ENCODE data around the gene PGA3.
"Not testable (repeated sequence)": the region's sequence is repeated elsewhere in the genome, so short reads cannot be mapped to it uniquely, and the experiment has no call there.

The PGA3 gene

GRCh38 chr11:61172356-61172755, 31.0 kb upstream of the PGA3 start:
- Histone ChIP-seq H3K27ac (ENCODE audit: low read length) (no peak overlapping the region), H3K4me3 (ENCODE audit: low read depth in 1 of 2, low read length in 2 of 2) (no peak overlapping the region), H3K9me3 (ENCODE audit: control insufficient read depth in 1 of 2, low read length in 2 of 2) (no peaks in the 10 kb centered on the region), H3K4me1 (ENCODE audit: control insufficient read depth in 1 of 2, insufficient read depth in 2 of 2, low read length in 2 of 2) (no peaks in the 10 kb centered on the region), H3K27me3 (ENCODE audit: low read depth, low read length) (no peaks in the 10 kb centered on the region), H3K36me3 (ENCODE audit: control insufficient read depth in 1 of 2, insufficient read depth in 2 of 2, low read length in 2 of 2) (no peaks in the 10 kb centered on the region)

GRCh38 chr11:61172888-61173287, 30.4 kb upstream of the PGA3 start:
- H3K4me3 ChIP-seq (ENCODE audit: low read depth in 1 of 2, low read length in 2 of 2) = no peak overlapping the region
- no peaks in the 10 kb centered on the region for H3K4me1 ChIP-seq (ENCODE audit: control insufficient read depth in 1 of 2, insufficient read depth in 2 of 2, low read length in 2 of 2)
- H3K27me3 ChIP-seq (ENCODE audit: low read depth, low read length) = no peaks in the 10 kb centered on the region
- H3K27ac ChIP-seq (ENCODE audit: low read length) = no peak overlapping the region
- H3K9me3 ChIP-seq (ENCODE audit: control insufficient read depth in 1 of 2, low read length in 2 of 2) = no peaks in the 10 kb centered on the region
- H3K36me3 ChIP-seq (ENCODE audit: control insufficient read depth in 1 of 2, insufficient read depth in 2 of 2, low read length in 2 of 2) = no peaks in the 10 kb centered on the region

- Histone ChIP-seq H3K4me3 (ENCODE audit: low read depth in 1 of 2, low read length in 2 of 2) (no peak overlapping the region), H3K36me3 (ENCODE audit: control insufficient read depth in 1 of 2, insufficient read depth in 2 of 2, low read length in 2 of 2) (no peaks in the 10 kb centered on the region), H3K27ac (ENCODE audit: low read length) (no peak overlapping the region), H3K9me3 (ENCODE audit: control insufficient read depth in 1 of 2, low read length in 2 of 2) (no peaks in the 10 kb centered on the region), H3K27me3 (ENCODE audit: low read depth, low read length) (no peaks in the 10 kb centered on the region), H3K4me1 (ENCODE audit: control insufficient read depth in 1 of 2, insufficient read depth in 2 of 2, low read length in 2 of 2) (no peaks in the 10 kb centered on the region)
Measured at GRCh38 chr11:61173456-61173855, 29.9 kb upstream of the PGA3 start.

- no peaks in the 10 kb centered on the region for H3K4me1 ChIP-seq (ENCODE audit: control insufficient read depth in 1 of 2, insufficient read depth in 2 of 2, low read length in 2 of 2)
Measured at GRCh38 chr11:61174273-61174672, 29.0 kb upstream of the PGA3 start.

GRCh38 chr11:61174949-61175348, 28.4 kb upstream of the PGA3 start:
- H3K4me1 ChIP-seq (ENCODE audit: control insufficient read depth in 1 of 2, insufficient read depth in 2 of 2, low read length in 2 of 2) = no peaks in the 10 kb centered on the region
- no peak overlapping the region for H3K4me3 ChIP-seq (ENCODE audit: low read depth in 1 of 2, low read length in 2 of 2)
- no peak overlapping the region for H3K27ac ChIP-seq (ENCODE audit: low read length)
- no peaks in the 10 kb centered on the region for H3K36me3 ChIP-seq (ENCODE audit: control insufficient read depth in 1 of 2, insufficient read depth in 2 of 2, low read length in 2 of 2)
- H3K27me3 ChIP-seq (ENCODE audit: low read depth, low read length) = no peaks in the 10 kb centered on the region
- no peaks in the 10 kb centered on the region for H3K9me3 ChIP-seq (ENCODE audit: control insufficient read depth in 1 of 2, low read length in 2 of 2)

More at GRCh38 chr11:61174273-61174672, 29.0 kb upstream of the PGA3 start:
- no peak overlapping the region for H3K27ac ChIP-seq (ENCODE audit: low read length)
- no peaks in the 10 kb centered on the region for H3K9me3 ChIP-seq (ENCODE audit: control insufficient read depth in 1 of 2, low read length in 2 of 2)
- H3K27me3 ChIP-seq (ENCODE audit: low read depth, low read length) = no peaks in the 10 kb centered on the region
- H3K4me3 ChIP-seq (ENCODE audit: low read depth in 1 of 2, low read length in 2 of 2) = no peak overlapping the region
- no peaks in the 10 kb centered on the region for H3K36me3 ChIP-seq (ENCODE audit: control insufficient read depth in 1 of 2, insufficient read depth in 2 of 2, low read length in 2 of 2)

GRCh38 chr11:61176446-61176845, 26.9 kb upstream of the PGA3 start:
- no peak overlapping the region for H3K4me3 ChIP-seq (ENCODE audit: low read depth in 1 of 2, low read length in 2 of 2)
- no peaks in the 10 kb centered on the region for H3K27me3 ChIP-seq (ENCODE audit: low read depth, low read length)
- H3K4me1 ChIP-seq (ENCODE audit: control insufficient read depth in 1 of 2, insufficient read depth in 2 of 2, low read length in 2 of 2) = no peaks in the 10 kb centered on the region
- H3K9me3 ChIP-seq (ENCODE audit: control insufficient read depth in 1 of 2, low read length in 2 of 2) = no peaks in the 10 kb centered on the region
- H3K36me3 ChIP-seq (ENCODE audit: control insufficient read depth in 1 of 2, insufficient read depth in 2 of 2, low read length in 2 of 2) = no peaks in the 10 kb centered on the region
- no peak overlapping the region for H3K27ac ChIP-seq (ENCODE audit: low read length)

GRCh38 chr11:61180205-61180604, 23.1 kb upstream of the PGA3 start:
- H3K4me3 ChIP-seq (ENCODE audit: low read depth in 1 of 2, low read length in 2 of 2); H3K36me3 ChIP-seq (ENCODE audit: control insufficient read depth in 1 of 2, insufficient read depth in 2 of 2, low read length in 2 of 2); H3K9me3 ChIP-seq (ENCODE audit: control insufficient read depth in 1 of 2, low read length in 2 of 2); H3K27ac ChIP-seq (ENCODE audit: low read length); H3K27me3 ChIP-seq (ENCODE audit: low read depth, low read length); H3K4me1 ChIP-seq (ENCODE audit: control insufficient read depth in 1 of 2, insufficient read depth in 2 of 2, low read length in 2 of 2): not testable (repeated sequence)

GRCh38 chr11:61181489-61181888, 21.8 kb upstream of the PGA3 start:
- no peaks in the 10 kb centered on the region for H3K27me3 ChIP-seq (ENCODE audit: low read depth, low read length)
- no peaks in the 10 kb centered on the region for H3K36me3 ChIP-seq (ENCODE audit: control insufficient read depth in 1 of 2, insufficient read depth in 2 of 2, low read length in 2 of 2)
- no peaks in the 10 kb centered on the region for H3K9me3 ChIP-seq (ENCODE audit: control insufficient read depth in 1 of 2, low read length in 2 of 2)
- H3K27ac ChIP-seq (ENCODE audit: low read length) = no peak overlapping the region
- no peaks in the 10 kb centered on the region for H3K4me1 ChIP-seq (ENCODE audit: control insufficient read depth in 1 of 2, insufficient read depth in 2 of 2, low read length in 2 of 2)
- H3K4me3 ChIP-seq (ENCODE audit: low read depth in 1 of 2, low read length in 2 of 2) = no peak overlapping the region

GRCh38 chr11:61183645-61184044, 19.7 kb upstream of the PGA3 start:
- H3K9me3 ChIP-seq (ENCODE audit: control insufficient read depth in 1 of 2, low read length in 2 of 2) = no peaks in the 10 kb centered on the region
- no peaks in the 10 kb centered on the region for H3K27me3 ChIP-seq (ENCODE audit: low read depth, low read length)
- H3K4me1 ChIP-seq (ENCODE audit: control insufficient read depth in 1 of 2, insufficient read depth in 2 of 2, low read length in 2 of 2) = no peaks in the 10 kb centered on the region
- H3K4me3 ChIP-seq (ENCODE audit: low read depth in 1 of 2, low read length in 2 of 2) = no peak overlapping the region
- H3K27ac ChIP-seq (ENCODE audit: low read length) = no peak overlapping the region
- no peaks in the 10 kb centered on the region for H3K36me3 ChIP-seq (ENCODE audit: control insufficient read depth in 1 of 2, insufficient read depth in 2 of 2, low read length in 2 of 2)

- H3K27ac ChIP-seq (ENCODE audit: low read length) = no peak overlapping the region
- H3K9me3 ChIP-seq (ENCODE audit: control insufficient read depth in 1 of 2, low read length in 2 of 2) = no peaks in the 10 kb centered on the region
- H3K27me3 ChIP-seq (ENCODE audit: low read depth, low read length) = no peaks in the 10 kb centered on the region
- H3K4me1 ChIP-seq (ENCODE audit: control insufficient read depth in 1 of 2, insufficient read depth in 2 of 2, low read length in 2 of 2) = no peaks in the 10 kb centered on the region
- no peaks in the 10 kb centered on the region for H3K36me3 ChIP-seq (ENCODE audit: control insufficient read depth in 1 of 2, insufficient read depth in 2 of 2, low read length in 2 of 2)
- no peak overlapping the region for H3K4me3 ChIP-seq (ENCODE audit: low read depth in 1 of 2, low read length in 2 of 2)
Measured at GRCh38 chr11:61186504-61186903, 16.8 kb upstream of the PGA3 start.

- Histone ChIP-seq H3K4me3 (ENCODE audit: low read depth in 1 of 2, low read length in 2 of 2) (no peak overlapping the region), H3K9me3 (ENCODE audit: control insufficient read depth in 1 of 2, low read length in 2 of 2) (no peaks in the 10 kb centered on the region), H3K4me1 (ENCODE audit: control insufficient read depth in 1 of 2, insufficient read depth in 2 of 2, low read length in 2 of 2) (no peaks in the 10 kb centered on the region), H3K27me3 (ENCODE audit: low read depth, low read length) (no peaks in the 10 kb centered on the region), H3K27ac (ENCODE audit: low read length) (no peak overlapping the region), H3K36me3 (ENCODE audit: control insufficient read depth in 1 of 2, insufficient read depth in 2 of 2, low read length in 2 of 2) (no peaks in the 10 kb centered on the region)
Measured at GRCh38 chr11:61187505-61188130, 15.7 kb upstream of the PGA3 start.

- no peaks in the 10 kb centered on the region for H3K36me3 ChIP-seq (ENCODE audit: control insufficient read depth in 1 of 2, insufficient read depth in 2 of 2, low read length in 2 of 2)
- no peak overlapping the region for H3K27ac ChIP-seq (ENCODE audit: low read length)
- no peaks in the 10 kb centered on the region for H3K4me1 ChIP-seq (ENCODE audit: control insufficient read depth in 1 of 2, insufficient read depth in 2 of 2, low read length in 2 of 2)
- no peaks in the 10 kb centered on the region for H3K9me3 ChIP-seq (ENCODE audit: control insufficient read depth in 1 of 2, low read length in 2 of 2)
- H3K27me3 ChIP-seq (ENCODE audit: low read depth, low read length) = no peaks in the 10 kb centered on the region
- no peak overlapping the region for H3K4me3 ChIP-seq (ENCODE audit: low read depth in 1 of 2, low read length in 2 of 2)
Measured at GRCh38 chr11:61189933-61190332, 13.4 kb upstream of the PGA3 start.
